ENCODE data around the gene C1orf174. TPM values are rescaled to one million over a fixed set of nuclear protein-coding genes. Genes with fewer than 3 reads are reported as not detected.
A peak's percentile ranks its signal among the peaks of the same experiment; 100 is the strongest.

Gene C1orf174
- total and polyA plus RNA-seq, 2 of the 13 experiments (the other 11 are each of a cell fraction or from before 2014, with no cell fraction given) = 21.6 to 31.4 TPM

GRCh38 chr1:3900150-3900968 lies at the start of gene C1orf174 (continued):
- TF ChIP-seq CC2D1A (CRISPR knock-in tag; IDR thresholded peaks at IDR 0.05) (no peak), ZNF430 (CRISPR knock-in tag; IDR thresholded peaks at IDR 0.05) (no peak), ZNF460 (CRISPR knock-in tag; IDR thresholded peaks at IDR 0.05; ENCODE audit: borderline replicate concordance) (no peak; the same call in 1 of the 2 replicates), POGK (CRISPR knock-in tag; conservative IDR thresholded peaks at IDR 0.05) (peak; percentile 75; the same call in 1 of the 2 replicates), MAFG (CRISPR knock-in tag; IDR thresholded peaks at IDR 0.05) (no peak), NR2F1 (CRISPR knock-in tag; IDR thresholded peaks at IDR 0.05) (peak in 1 of 2 experiments; percentile 80; a peak in 2 of 4 replicates), ZFP36L2 (CRISPR knock-in tag; IDR thresholded peaks at IDR 0.05) (no peak; the same call in 1 of the 2 replicates), ZNF629 (CRISPR knock-in tag; conservative IDR thresholded peaks at IDR 0.05) (no peak), ZNF407 (CRISPR knock-in tag; IDR thresholded peaks at IDR 0.05; ENCODE audit: not compliant biosample characterization) (no peak), ZNF772 (CRISPR knock-in tag; IDR thresholded peaks at IDR 0.05) (peak; percentile 14; the same call in 1 of the 2 replicates), CSRNP2 (CRISPR knock-in tag; conservative IDR thresholded peaks at IDR 0.05; ENCODE audit: low read depth) (no peak), HDAC1 (CRISPR knock-in tag; IDR thresholded peaks at IDR 0.05) (peak; percentile 80), FOXM1 (CRISPR knock-in tag; IDR thresholded peaks at IDR 0.05) (no peak)
